LNCAP (cell line): Measurements from ENCODE around the gene NOC2L.

ENCODE experiments used
- TF ChIP-seq, protein P1 (sequence below): fragments of 450-650 bp; IDR thresholded peaks from 2 replicates; pipeline ENCODE4 v1.5.1; 2017; ENCODE audit warnings: mild to moderate bottlenecking

Gene NOC2L

GRCh38 chr1:954927-955326 is 4.1 kb downstream of the NOC2L start:
- TF ChIP-seq, protein P1, sequence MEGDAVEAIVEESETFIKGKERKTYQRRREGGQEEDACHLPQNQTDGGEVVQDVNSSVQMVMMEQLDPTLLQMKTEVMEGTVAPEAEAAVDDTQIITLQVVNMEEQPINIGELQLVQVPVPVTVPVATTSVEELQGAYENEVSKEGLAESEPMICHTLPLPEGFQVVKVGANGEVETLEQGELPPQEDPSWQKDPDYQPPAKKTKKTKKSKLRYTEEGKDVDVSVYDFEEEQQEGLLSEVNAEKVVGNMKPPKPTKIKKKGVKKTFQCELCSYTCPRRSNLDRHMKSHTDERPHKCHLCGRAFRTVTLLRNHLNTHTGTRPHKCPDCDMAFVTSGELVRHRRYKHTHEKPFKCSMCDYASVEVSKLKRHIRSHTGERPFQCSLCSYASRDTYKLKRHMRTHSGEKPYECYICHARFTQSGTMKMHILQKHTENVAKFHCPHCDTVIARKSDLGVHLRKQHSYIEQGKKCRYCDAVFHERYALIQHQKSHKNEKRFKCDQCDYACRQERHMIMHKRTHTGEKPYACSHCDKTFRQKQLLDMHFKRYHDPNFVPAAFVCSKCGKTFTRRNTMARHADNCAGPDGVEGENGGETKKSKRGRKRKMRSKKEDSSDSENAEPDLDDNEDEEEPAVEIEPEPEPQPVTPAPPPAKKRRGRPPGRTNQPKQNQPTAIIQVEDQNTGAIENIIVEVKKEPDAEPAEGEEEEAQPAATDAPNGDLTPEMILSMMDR, result no peak

- TF ChIP-seq, protein P1, result no peak
Measured at GRCh38 chr1:953524-954320, 5.3 kb downstream of the NOC2L start.

- TF ChIP-seq, protein P1, result no peak
Measured at GRCh38 chr1:952603-953002, 6.5 kb downstream of the NOC2L start.

GRCh38 chr1:952201-952600 is 6.9 kb downstream of the NOC2L start:
- TF ChIP-seq, protein P1, result no peak

DNA sequence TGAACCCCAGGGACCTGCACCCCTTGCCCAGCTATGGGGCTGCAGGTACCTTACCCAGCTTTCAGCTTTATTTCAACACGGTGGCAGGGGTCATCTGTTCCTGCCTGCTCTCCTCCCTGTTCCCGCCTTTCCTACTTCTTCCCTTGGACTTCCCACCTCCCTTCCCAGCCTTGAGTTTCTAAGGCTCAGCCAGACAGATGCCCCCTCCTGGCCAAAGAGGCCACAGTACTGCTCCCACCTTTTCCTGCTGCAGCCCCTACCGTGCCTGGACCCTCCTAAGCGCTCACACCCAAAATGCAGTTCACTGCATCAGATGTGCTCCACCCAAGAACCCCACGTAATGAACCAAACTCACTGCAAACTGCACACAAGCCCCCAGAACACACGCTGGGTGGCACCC is 7.7 kb downstream of the NOC2L start:
- TF ChIP-seq, protein P1, result peak; percentile 36; the same call in 1 of the 2 replicates

DNA sequence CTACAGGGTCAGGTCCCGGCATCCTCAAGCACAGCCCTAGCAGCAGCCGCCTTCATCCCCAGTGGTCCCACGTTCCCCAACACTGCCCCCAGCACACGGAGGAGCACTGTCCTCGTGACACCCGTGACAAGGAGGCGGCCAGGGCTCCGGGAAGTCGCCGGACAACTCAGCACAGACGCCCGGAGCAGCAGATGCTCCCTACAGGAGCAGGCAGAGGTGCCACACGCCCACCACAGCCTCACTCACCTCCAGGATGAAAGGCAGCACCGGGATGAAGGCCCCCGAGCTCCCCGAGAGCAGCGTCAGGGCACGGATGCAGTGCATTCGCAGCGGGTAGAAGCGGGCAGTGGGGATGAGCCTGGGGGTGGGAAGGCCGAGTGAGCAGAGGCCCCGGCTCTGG is 8.2 kb downstream of the NOC2L start:
- TF ChIP-seq, protein P1, result no peak

GRCh38 chr1:950268-950667 is 8.8 kb downstream of the NOC2L start:
- TF ChIP-seq, protein P1, result no peak
